Neural cell (in vitro differentiated cells): ENCODE results near the gene BCOR.

Experiments
- EP300 ChIP-seq: fragments of 450-650 bp; conservative IDR thresholded peaks from 2 replicates; pipeline ENCODE4 v1.6.1; 2014; ENCODE audit warnings: antibody characterized with exemption, mild to moderate bottlenecking, moderate library complexity; ENCODE audit not compliant: poor library complexity, severe bottlenecking
- EZH2 ChIP-seq: fragments of 200-600, 300-800 bp; shearing (Covaris generic), sonication (generic); IDR thresholded peaks from 2 replicates; pipeline ENCODE4 v1.6.1; 2014; ENCODE audit warnings: antibody characterized with exemption, low read length, borderline replicate concordance, mild to moderate bottlenecking; ENCODE audit not compliant: insufficient read depth, poor library complexity, severe bottlenecking
- MXI1 ChIP-seq: fragments of 450-650 bp; conservative IDR thresholded peaks from 2 replicates; pipeline ENCODE4 v1.6.1; 2014; ENCODE audit warnings: antibody characterized with exemption, mild to moderate bottlenecking; ENCODE audit not compliant: poor library complexity, severe bottlenecking
- POLR2AphosphoS5 ChIP-seq: IDR thresholded peaks from 2 replicates; pipeline ENCODE4 v1.6.1; 2012
- RAD21 ChIP-seq: fragments of 450-650 bp; conservative IDR thresholded peaks from 2 replicates; pipeline ENCODE4 v1.6.1; 2014; ENCODE audit warnings: antibody characterized with exemption, mild to moderate bottlenecking, moderate library complexity
- SMC3 ChIP-seq: fragments of 450-650 bp; conservative IDR thresholded peaks from 2 replicates; pipeline ENCODE4 v1.6.1; 2014; ENCODE audit warnings: antibody characterized with exemption, mild to moderate bottlenecking, moderate library complexity; ENCODE audit not compliant: poor library complexity
- TAF1 ChIP-seq: IDR thresholded peaks from 2 replicates; pipeline ENCODE4 v1.6.1; 2012; ENCODE audit warnings: low read depth
- TF ChIP-seq, protein P1 (sequence below): fragments of 450-650 bp; IDR thresholded peaks from 2 replicates; pipeline ENCODE4 v1.5.1; 2014; ENCODE audit warnings: antibody characterized with exemption, mild to moderate bottlenecking, moderate library complexity; ENCODE audit not compliant: poor library complexity, severe bottlenecking
- TF ChIP-seq, protein P2 (sequence below): IDR thresholded peaks from 2 replicates; pipeline ENCODE4 v1.6.1; 2012; ENCODE audit warnings: borderline replicate concordance

- TF ChIP-seq, protein P1, sequence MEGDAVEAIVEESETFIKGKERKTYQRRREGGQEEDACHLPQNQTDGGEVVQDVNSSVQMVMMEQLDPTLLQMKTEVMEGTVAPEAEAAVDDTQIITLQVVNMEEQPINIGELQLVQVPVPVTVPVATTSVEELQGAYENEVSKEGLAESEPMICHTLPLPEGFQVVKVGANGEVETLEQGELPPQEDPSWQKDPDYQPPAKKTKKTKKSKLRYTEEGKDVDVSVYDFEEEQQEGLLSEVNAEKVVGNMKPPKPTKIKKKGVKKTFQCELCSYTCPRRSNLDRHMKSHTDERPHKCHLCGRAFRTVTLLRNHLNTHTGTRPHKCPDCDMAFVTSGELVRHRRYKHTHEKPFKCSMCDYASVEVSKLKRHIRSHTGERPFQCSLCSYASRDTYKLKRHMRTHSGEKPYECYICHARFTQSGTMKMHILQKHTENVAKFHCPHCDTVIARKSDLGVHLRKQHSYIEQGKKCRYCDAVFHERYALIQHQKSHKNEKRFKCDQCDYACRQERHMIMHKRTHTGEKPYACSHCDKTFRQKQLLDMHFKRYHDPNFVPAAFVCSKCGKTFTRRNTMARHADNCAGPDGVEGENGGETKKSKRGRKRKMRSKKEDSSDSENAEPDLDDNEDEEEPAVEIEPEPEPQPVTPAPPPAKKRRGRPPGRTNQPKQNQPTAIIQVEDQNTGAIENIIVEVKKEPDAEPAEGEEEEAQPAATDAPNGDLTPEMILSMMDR: no peak
- TF ChIP-seq TAF1: no peak
- TF ChIP-seq EP300: no peak
- TF ChIP-seq POLR2AphosphoS5: no peak
- TF ChIP-seq, protein P2, sequence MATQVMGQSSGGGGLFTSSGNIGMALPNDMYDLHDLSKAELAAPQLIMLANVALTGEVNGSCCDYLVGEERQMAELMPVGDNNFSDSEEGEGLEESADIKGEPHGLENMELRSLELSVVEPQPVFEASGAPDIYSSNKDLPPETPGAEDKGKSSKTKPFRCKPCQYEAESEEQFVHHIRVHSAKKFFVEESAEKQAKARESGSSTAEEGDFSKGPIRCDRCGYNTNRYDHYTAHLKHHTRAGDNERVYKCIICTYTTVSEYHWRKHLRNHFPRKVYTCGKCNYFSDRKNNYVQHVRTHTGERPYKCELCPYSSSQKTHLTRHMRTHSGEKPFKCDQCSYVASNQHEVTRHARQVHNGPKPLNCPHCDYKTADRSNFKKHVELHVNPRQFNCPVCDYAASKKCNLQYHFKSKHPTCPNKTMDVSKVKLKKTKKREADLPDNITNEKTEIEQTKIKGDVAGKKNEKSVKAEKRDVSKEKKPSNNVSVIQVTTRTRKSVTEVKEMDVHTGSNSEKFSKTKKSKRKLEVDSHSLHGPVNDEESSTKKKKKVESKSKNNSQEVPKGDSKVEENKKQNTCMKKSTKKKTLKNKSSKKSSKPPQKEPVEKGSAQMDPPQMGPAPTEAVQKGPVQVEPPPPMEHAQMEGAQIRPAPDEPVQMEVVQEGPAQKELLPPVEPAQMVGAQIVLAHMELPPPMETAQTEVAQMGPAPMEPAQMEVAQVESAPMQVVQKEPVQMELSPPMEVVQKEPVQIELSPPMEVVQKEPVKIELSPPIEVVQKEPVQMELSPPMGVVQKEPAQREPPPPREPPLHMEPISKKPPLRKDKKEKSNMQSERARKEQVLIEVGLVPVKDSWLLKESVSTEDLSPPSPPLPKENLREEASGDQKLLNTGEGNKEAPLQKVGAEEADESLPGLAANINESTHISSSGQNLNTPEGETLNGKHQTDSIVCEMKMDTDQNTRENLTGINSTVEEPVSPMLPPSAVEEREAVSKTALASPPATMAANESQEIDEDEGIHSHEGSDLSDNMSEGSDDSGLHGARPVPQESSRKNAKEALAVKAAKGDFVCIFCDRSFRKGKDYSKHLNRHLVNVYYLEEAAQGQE: no peak
- no peak for TF ChIP-seq MXI1
- TF ChIP-seq EZH2: no peak
- no peak for TF ChIP-seq RAD21
- no peak for TF ChIP-seq SMC3
Measured at GRCh38 chrX:40049084-40049641, 48.6 kb downstream of the BCOR start.
